Sigmoid colon (tissue), 4 donors: ENCODE measurements around the gene ZNF507.

Experiments
- POLR2A ChIP-seq, 2 donors: fragments of 450-650 bp; IDR thresholded peaks; one replicate each; pipeline ENCODE4 v1.6.1; 2016; ENCODE audit warnings: antibody characterized with exemption in 2 of 2, mild to moderate bottlenecking in 2 of 2, moderate library complexity in 2 of 2
- POLR2AphosphoS5 ChIP-seq, 4 donors: sonication (generic); formaldehyde crosslinking; IDR thresholded peaks; one replicate each; pipeline ENCODE4 v1.6.1; 2017; ENCODE audit warnings: antibody characterized with exemption in 4 of 4
- TF ChIP-seq, protein P1 (sequence below), 4 experiments: fragments of 450-650 bp in 3 of 4; fragments of 200-600 bp in 1 of 4; IDR thresholded peaks; one replicate each; pipeline ENCODE4 v1.5.1; 2016 to 2019; ENCODE audit warnings: antibody characterized with exemption in 4 of 4, mild to moderate bottlenecking in 3 of 4, moderate library complexity in 2 of 4

DNA sequence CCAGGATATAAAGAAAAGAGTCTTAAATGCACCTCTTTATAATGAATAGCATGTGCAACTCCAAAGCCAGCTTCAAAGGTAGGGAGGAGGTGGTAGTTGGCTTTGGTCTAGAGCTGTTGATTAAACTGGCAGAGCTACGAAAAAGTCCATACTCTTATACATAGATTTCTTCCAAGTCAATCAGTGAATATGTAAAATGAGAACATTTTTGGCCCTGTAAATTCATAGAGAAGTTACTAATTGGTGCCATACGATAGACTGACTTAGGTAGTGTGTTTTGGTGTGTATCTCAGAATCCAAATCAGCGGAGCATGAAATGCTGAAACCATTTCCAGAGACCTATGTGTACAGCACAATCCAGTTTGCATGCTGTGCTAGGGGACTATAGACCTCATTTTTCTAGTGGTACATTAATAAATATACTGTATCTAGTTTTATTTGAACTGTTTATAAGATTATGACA lies 43.0 kb downstream of the ZNF507 start:
- TF ChIP-seq, protein P1, sequence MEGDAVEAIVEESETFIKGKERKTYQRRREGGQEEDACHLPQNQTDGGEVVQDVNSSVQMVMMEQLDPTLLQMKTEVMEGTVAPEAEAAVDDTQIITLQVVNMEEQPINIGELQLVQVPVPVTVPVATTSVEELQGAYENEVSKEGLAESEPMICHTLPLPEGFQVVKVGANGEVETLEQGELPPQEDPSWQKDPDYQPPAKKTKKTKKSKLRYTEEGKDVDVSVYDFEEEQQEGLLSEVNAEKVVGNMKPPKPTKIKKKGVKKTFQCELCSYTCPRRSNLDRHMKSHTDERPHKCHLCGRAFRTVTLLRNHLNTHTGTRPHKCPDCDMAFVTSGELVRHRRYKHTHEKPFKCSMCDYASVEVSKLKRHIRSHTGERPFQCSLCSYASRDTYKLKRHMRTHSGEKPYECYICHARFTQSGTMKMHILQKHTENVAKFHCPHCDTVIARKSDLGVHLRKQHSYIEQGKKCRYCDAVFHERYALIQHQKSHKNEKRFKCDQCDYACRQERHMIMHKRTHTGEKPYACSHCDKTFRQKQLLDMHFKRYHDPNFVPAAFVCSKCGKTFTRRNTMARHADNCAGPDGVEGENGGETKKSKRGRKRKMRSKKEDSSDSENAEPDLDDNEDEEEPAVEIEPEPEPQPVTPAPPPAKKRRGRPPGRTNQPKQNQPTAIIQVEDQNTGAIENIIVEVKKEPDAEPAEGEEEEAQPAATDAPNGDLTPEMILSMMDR (IDR thresholded peaks at IDR 0.05): no peak
- no peak for TF ChIP-seq POLR2A (IDR thresholded peaks at IDR 0.05)
- no peak for TF ChIP-seq POLR2AphosphoS5 (IDR thresholded peaks at IDR 0.05)
